GM19099 (cell line): ENCODE measurements around the gene CADM1.

ENCODE experiments used
- POLR2A ChIP-seq: IDR thresholded peaks from 3 replicates; pipeline ENCODE4 v1.6.1; 2011; ENCODE audit warnings: low read depth; ENCODE audit not compliant: insufficient read length; ENCODE audit errors: extremely low read depth

The CADM1 gene

DNA sequence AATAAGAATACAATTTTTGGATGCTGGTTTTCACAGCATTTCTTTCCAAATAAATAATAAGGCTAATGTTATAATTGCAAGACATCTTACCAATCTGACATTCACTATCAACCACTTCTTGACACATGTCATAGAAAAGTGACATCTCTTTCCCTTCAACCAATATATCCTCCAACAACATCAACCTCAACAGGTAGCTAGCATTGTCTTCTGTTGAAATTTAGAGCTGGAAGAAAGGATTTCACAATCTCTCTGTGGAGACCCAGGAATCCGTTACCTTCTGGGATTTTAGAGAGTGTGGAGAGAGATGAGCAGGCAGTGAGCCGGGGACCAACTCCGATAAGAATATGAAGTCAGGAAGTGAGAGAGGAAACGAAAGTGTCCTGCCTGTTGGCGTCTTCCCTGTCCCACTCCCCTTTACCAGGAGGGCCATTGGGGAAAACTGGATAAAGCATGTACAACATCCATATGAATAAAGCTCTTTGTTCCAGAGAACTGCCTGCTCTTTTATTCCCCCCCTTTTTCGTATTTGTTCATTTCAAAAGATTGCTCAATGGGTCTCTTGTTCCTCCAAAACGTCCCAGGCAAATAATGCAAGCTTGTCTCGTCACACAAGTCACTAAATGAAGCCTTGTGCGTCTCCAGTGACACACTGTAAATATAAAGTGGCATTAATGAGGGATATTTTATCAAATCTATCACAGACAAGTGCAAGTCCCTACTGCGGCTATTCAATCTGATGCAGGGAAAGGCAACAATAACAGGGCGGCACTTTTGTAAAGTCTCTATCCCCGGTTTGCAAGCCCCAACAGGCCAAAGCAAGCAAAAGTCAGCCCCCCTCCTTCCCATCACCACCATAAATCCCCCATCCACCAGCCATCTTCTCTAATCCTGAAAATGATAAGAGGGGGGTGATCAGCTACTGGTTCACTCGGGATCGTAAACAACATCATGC lies 3.4 kb downstream of the CADM1 start:
- TF ChIP-seq POLR2A: no peak

DNA sequence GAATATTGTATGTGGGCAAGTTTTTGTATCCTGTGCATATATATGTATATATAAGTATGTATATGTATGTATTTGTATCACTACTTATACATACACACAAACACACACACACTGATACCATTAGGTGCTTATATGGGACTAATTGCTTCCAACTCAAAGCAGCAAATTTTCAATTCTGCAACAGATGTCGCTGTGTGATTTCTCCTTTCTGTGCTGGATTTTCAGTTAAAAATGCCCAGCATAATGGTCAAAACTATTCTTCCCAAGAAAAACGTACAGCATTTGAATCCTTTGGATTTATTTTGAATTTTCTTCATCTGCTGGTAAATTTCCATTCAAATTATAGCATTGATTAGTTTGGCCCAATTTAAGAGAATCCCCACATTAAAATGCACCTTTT lies 4.3 kb downstream of the CADM1 start:
- TF ChIP-seq POLR2A: no peak

DNA sequence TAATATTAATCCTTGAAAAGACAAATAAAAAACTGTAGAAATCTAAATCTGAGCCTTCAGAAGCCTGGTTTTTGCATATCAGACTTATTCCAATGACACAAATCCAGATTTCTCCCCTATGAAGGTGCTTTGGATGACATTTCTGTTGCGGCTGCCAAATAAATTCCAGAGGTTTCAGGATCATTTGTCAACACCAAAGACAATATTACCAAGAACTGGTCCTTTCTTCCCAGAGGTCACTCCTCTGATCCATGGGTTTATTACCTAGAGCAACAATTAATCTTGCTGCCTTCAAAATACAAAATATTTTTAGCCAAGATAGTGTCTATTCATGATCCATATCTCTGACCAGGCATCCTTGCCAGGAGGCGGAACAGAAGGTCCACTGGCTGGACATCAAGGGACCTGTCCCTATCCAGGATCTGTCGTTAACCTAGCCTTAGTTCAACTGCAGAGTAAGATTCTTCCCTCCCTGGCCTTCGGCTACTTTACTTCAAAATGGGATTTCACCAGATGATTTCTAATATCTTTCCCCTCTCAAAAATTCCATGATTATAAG lies 4.9 kb downstream of the CADM1 start:
- no peak for TF ChIP-seq POLR2A

DNA sequence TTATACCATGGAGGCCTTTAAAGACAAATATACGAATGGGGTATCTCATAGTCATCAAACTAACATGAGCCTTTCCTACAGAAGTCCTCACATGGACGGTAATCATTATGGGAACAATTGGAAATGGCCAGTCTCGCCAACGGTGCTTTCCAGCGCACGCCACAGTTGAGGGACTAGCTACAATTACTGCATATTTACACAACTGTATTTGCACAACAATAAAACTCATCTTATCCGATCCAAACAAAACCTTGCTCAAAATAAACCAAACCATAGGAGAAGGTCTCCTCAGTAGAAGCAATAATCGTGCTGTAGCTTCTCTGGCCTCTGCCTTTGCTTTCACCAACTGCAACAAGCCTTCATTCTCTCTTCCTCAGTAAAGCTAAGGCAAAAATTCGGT lies 5.9 kb downstream of the CADM1 start:
- no peak for TF ChIP-seq POLR2A

DNA sequence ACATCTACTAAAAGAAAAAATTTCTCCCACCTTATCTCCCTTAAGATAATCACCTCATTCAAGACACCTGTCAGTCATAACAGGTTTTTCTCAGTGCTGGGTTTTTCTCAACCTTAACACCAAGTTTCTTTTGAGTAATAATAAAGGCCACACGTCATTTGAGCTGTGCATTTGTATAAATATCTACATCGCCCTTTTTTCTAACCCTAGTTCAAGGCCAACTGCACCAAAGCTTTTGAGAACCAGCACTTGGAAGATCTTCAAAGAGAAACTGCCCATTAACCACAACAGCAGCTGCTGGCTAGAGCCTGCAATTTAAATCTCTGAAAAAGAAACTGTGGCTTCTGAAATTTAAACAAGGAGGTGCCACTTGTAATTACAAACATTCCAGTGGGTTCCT lies 6.9 kb downstream of the CADM1 start:
- no peak for TF ChIP-seq POLR2A

DNA sequence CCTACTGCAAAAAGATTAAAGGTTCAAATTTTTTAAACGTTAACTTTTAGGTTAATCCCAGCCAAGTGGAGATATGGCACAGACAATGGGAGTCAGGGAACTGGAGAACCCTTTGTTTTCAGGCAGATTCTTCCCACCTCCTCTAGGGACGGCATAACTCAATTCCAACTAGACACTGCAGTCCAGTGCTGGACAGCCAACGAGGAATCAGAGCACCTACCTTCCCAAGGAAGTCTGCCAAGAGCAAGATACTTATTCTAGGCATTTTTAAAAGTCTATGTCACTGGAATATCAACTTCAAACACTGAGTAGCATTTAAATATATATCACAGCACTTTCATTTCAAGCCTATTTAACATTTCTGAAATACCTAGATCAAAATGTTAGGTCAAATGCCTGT lies 7.3 kb downstream of the CADM1 start:
- TF ChIP-seq POLR2A: no peak

DNA sequence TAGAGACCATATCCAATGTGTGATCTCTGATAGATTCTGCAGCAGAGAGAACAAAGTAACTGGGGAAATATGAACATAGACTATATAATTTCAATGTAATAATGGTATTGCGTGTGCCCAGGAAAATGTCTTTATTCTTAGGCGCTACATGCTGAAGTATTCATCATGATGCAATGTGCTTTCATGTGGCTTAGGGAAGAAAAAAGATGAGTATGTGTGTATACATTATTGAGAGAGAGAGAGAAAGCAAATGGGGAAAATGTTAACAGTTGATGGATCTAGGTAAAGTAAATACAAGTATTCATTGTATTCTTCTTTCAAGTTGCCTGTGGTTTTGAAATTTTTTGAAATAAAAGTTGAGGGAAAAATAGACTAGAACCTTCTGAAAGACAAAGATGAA lies 10.3 kb downstream of the CADM1 start:
- no peak for TF ChIP-seq POLR2A

DNA sequence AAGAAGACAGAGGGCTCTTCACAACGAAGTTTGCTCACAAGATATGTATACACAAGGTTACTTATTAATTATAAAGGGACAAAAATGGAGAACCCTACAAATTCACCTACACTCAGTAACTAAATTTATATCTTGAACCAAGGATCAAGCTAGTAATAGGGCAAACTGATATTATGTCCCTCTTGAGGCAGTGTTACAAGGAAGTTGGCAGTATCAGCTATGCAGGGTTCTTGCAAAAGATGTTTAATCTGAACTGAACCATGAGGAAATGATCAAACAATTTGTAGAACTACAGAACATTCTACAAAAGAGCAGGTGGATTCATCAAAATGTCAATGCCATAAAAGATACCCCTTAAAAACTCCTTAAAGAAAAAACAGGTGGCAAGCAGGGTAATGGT lies 10.7 kb downstream of the CADM1 start:
- TF ChIP-seq POLR2A: no peak

DNA sequence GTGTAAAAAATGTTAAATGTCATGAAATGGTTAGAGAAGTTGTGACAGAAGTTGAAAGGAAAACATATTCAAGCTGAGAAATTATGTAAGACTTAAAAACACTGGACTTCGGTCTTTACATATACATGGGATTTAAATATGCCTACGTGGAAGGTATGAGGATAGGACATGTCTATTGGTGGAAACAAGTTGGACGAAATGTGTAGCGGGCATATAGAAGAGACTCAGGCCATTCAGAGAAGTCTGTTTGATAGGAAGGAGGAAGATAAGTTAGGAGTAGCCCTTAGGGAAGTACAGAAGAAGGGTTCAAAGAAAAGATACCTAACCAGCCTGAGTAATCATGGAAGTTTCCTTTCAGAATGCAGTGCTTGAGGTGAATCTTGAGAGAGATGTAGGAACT lies 14.7 kb downstream of the CADM1 start:
- TF ChIP-seq POLR2A: no peak

DNA sequence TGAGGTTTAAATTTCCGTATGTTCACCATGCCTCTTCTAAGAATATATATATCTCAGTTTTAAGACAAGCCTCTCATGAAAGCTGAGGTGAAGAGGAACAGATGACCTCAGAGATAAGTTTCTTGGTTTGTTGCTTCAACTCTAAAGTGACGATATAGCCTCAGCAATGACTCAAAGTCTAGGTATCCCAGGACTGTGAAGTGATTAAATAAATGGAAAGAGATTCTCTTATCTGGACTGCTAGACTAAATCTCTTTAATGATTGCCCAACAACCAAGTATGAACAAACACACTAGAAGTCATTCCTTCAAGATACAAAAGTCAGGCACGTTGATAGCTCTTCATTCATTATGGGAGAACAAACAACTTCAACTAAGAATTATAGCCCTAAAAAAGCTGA lies 15.3 kb downstream of the CADM1 start:
- no peak for TF ChIP-seq POLR2A

DNA sequence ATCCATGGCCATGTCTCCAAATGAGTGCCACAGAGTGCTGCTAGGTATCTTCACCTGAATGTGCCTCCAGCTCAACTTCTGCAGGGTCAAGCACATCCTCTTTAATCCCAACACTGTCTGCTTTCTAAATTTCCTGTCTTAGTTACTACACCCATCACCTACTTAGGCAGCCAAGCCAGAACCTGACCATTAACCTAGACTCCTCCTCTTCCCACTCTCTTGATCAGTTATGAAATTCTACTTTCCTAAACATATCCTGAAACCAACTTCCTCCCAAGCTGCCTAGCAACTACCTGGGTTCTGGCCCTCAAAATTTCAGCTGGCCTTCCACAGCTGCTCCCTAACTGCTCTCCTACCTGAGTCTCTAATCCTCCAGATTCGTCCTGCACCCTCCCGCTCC lies 22.7 kb downstream of the CADM1 start:
- no peak for TF ChIP-seq POLR2A

DNA sequence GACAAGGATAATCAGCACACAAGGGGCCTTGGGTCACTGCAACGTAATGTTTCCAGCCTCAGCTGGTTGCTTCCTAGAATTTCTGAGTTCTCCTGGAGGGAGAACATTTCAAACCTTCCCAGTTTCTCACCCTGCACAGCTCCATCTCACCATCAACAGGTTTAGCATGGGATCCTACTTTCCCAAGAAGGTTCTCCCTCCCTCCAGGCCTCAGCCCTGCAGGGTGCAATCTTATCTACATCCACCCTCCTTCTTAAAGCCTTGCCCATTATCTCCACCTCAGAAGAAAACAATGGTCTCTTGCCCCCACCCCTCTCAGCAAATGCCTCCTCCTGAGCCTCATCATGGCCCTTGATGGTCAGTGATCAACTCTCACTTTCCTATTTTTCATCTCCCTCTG lies 23.6 kb downstream of the CADM1 start:
- no peak for TF ChIP-seq POLR2A

DNA sequence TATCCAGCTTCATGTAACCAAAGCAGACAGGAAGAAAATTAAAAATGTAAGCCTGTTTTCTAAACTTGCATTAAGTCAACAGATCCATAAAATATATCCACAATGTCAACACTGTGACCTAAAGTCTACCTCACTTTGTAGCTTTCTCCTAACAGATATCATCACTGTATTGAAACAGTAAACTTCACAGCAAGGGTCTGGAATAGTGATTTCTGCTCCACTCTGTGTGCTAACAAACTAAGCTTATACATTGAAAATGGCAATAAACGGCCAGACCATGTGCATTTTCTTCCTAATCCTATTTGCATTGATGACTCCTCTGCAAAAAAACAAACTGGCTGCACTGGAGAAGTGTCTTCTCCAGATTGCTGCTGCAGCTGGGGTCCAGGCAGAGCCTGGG lies 26.8 kb downstream of the CADM1 start:
- TF ChIP-seq POLR2A: no peak

DNA sequence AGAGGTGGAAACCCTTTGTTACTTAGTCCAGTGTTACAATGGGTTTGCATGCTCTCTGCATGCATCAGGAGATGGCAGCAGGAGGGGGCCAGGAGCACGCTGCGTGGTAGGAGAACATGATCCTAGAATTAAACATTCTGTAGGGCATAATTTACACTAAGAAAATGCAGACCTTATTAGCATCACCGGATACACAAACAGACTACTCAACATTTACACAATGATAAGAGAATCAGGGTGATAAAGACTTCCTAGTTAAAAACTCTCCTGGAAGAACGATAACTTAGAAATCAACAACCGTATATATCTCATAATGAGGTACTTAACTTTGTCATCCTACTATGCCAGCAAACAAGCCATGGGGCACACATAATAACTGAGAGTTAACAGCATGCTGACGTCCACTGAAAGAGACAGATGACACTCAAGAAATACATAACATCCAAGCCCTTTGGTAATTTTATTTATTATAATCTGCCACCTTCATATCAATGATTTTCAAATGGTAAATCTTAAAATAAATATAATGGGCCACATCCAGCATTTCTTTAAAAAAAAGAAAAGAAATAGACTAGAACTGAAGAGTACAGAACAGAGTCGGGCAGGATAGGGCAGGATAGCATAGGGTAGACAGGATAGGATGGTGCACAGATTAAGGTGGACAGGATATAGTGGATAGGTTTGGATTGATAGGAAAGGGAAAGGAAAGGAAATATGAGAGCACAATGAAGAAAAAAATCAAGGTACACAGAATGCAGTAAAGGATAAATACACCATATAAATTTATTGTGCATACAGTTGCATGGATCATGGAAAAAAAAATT lies 27.5 kb downstream of the CADM1 start:
- no peak for TF ChIP-seq POLR2A

DNA sequence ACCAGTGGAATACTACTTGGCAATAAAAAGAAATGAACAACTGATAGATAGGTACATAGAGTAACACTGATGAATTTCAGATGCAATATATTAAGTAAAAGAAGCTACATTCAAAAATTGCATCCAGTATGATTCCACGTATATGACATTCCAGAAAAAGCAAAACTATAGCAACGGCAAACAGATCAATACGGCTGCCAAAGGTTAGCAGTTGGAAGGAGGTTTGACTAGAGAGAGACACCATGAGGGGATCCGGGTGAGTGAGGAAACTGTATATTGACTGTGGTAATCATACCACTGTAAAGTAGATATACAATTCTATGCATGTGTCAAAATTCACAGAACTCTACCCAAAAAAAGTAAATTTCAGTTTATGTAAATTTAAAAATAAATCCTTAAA lies 28.7 kb downstream of the CADM1 start:
- TF ChIP-seq POLR2A: no peak

DNA sequence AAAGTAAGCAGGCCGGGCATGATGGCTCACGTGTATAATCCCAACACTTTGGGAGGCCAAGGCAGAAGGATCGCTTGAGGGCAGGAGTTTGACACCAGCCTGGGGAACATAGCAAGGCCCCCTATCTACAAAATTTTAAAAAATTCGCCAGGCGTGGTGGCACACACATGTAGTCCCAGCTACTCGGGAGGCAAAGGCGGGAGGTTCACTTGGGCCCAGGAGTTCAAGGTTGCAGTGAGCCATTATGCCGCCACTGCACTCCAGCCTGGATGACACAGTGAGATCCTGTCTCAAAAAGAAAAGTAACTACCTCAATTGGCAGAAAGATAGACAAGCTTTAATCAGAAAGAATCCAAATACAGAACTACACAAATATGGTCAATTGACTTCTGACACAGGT lies 31.0 kb downstream of the CADM1 start:
- TF ChIP-seq POLR2A: no peak
